Gastroesophageal sphincter (tissue), 4 donors: Measurements from ENCODE around the gene ZNF215. TPM values are rescaled to one million over a fixed set of nuclear protein-coding genes. Genes with fewer than 3 reads are reported as not detected.
"Not testable (repeated sequence)": the region's sequence is repeated elsewhere in the genome, so short reads cannot be mapped to it uniquely, and the experiment has no call there.

Source experiments
- ATAC-seq: fragments of 150-250 bp; one replicate; pipeline ENCODE4 v1.9.1; 2016; ENCODE audit warnings: mild to moderate bottlenecking, moderate library complexity
- H3K27ac ChIP-seq, 4 donors: fragments of 200-600 bp; sonication (generic) in 3 of 4; 1 replicate in 3 of 4; 2 replicates in 1 of 4; pipeline ENCODE4 v1.5.1; 2016 to 2019
- H3K27me3 ChIP-seq: fragments of 200-600 bp; sonication (generic); one replicate; pipeline ENCODE4 v1.5.1; 2019
- H3K36me3 ChIP-seq, 2 donors: fragments of 200-600 bp; sonication (generic); one replicate each; pipeline ENCODE4 v1.5.1; 2019; ENCODE audit warnings: control low read depth in 1 of 2
- H3K4me1 ChIP-seq, 3 donors: fragments of 200-600 bp; sonication (generic); 1 replicate in 2 of 3; 2 replicates in 1 of 3; pipeline ENCODE4 v1.5.1; 2016 to 2019; ENCODE audit warnings: control low read depth in 2 of 3
- H3K4me3 ChIP-seq, 2 donors: fragments of 200-600 bp; sonication (generic); one replicate each; pipeline ENCODE4 v1.5.1; 2019; ENCODE audit warnings: mild to moderate bottlenecking in 1 of 2, moderate library complexity in 1 of 2
- H3K9me3 ChIP-seq, 3 donors: fragments of 200-600 bp; sonication (generic); one replicate each; pipeline ENCODE4 v1.5.1; 2017 to 2019; ENCODE audit warnings: control low read depth in 2 of 3
- CTCF ChIP-seq, 4 experiments: fragments of 200-600 bp in 2 of 4; fragments of 450-650 bp in 2 of 4; sonication (generic) in 1 of 4; IDR thresholded peaks; one replicate each; pipeline ENCODE4 v1.5.1; 2017 to 2019; ENCODE audit warnings: antibody characterized with exemption in 4 of 4, mild to moderate bottlenecking in 2 of 4, moderate library complexity in 2 of 4
- EP300 ChIP-seq: sonication (generic); formaldehyde crosslinking; IDR thresholded peaks from one replicate; pipeline ENCODE4 v1.6.1; 2017; ENCODE audit warnings: antibody characterized with exemption, mild to moderate bottlenecking
- POLR2A ChIP-seq, 2 donors: fragments of 450-650 bp; IDR thresholded peaks; one replicate each; pipeline ENCODE4 v1.6.1; 2017; ENCODE audit warnings: antibody characterized with exemption in 2 of 2, mild to moderate bottlenecking in 2 of 2, moderate library complexity in 1 of 2
- POLR2AphosphoS5 ChIP-seq: sonication (generic); formaldehyde crosslinking; IDR thresholded peaks from one replicate; pipeline ENCODE4 v1.6.1; 2017; ENCODE audit warnings: antibody characterized with exemption
- WGBS, 2 donors: methylation state at CpG; one replicate each; pipeline ENCODE4 v1.1.5; 2018; ENCODE audit warnings: low coverage in 1 of 2; 5-methylcytosine and 5-hydroxymethylcytosine counted together
- total RNA-seq, 4 donors: library from RNA; depleted of rRNA; stranded (reverse); fragments of >200 nt; gene quantifications; one replicate each; pipeline ENCODE4 v1.1.0, GENCODE V29; 2016

ZNF215 gene
- total RNA-seq, 4 donors from 2014 or later, result 0.20 to 0.54 (median 0.36) TPM

DNA sequence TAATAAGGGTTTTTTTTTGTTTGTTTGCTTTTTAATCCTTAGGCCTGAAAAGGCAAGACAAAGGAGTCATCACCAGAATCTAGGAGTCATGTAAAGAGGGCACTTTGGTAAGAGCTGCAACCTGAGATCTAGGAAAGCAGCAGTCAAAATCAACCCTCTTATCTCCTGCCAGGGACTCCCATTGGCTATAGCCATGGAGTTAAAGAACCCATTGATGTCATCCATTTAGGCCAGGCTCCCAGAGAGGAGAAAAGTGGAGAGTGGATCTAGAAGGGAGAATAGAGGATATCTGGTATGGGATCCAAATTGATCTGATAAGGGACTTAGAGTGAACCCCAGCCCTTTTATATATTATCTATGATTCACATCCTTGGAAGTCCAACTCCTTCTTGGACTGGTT, 35.9 kb downstream of the ZNF215 start:
- H3K9me3 ChIP-seq, result no peaks in the 10 kb centered on the region
- TF ChIP-seq POLR2A (IDR thresholded peaks at IDR 0.05) (no peak), CTCF (IDR thresholded peaks at IDR 0.05) (no peak), POLR2AphosphoS5 (no peak), EP300 (no peak)
- H3K4me1 ChIP-seq, result no peaks in the 10 kb centered on the region
- H3K4me3 ChIP-seq, result no peak overlapping the region
- H3K27me3 ChIP-seq, result no peaks in the 10 kb centered on the region
- no peaks in the 10 kb centered on the region for H3K36me3 ChIP-seq
- ATAC-seq, result no peak
- H3K27ac ChIP-seq, result no peak overlapping the region

DNA sequence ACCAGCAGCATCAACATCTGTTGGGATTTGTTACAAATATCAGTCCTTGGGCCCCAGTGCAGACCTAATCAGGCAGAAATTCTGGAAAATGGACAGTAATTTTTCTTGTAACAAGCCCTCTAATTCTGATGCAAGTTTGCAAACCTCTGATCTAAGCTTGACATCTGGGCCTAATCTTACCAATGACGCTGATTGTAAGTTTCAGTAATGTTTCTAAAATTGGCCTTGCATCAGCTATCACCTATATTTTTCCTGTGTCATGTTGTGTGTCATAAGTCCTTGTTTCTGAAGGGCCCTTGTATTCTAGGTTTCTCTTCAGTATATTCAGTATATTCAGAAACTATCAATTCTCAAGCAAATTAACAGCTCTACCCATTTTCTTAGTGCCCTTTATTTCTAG, 36.4 kb downstream of the ZNF215 start:
- Histone ChIP-seq H3K9me3 (no peaks in the 10 kb centered on the region), H3K27me3 (no peaks in the 10 kb centered on the region), H3K4me3 (no peak overlapping the region), H3K36me3 (no peaks in the 10 kb centered on the region), H3K27ac (no peak overlapping the region), H3K4me1 (no peaks in the 10 kb centered on the region)
- ATAC-seq, result no peak
- 79 to 83% methylated on average over 1 of the region's 1 CpG for WGBS, 2 donors
- no peak for TF ChIP-seq POLR2AphosphoS5
- TF ChIP-seq CTCF (IDR thresholded peaks at IDR 0.05), result no peak
- TF ChIP-seq POLR2A (IDR thresholded peaks at IDR 0.05), result no peak
- TF ChIP-seq EP300, result no peak

DNA sequence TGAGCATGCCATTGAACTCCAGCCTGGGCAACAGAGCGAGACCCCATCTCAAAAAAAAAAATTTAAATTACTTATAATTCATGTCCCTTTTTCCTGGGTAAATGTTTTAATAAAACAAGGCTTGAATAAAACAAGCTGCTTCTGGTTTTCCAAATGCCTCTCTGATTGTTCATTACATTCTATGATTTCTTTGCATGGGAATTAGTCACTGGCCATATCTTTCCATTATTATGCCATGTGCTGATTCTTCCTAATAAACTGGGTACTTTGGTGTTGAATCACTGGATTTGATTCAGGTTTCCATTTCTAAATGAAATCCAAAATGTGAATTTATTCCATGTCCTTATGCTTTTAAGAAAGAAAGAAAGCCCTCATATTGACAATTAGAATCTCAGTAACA, 42.6 kb downstream of the ZNF215 start:
- Histone ChIP-seq H3K9me3 (peaks cover 0 to 7% (median 0%) of the 10 kb centered on the region in 3 donors), H3K36me3 (no peaks in the 10 kb centered on the region), H3K27ac (no peak overlapping the region), H3K27me3 (no peaks in the 10 kb centered on the region), H3K4me1 (no peaks in the 10 kb centered on the region), H3K4me3 (no peak overlapping the region)
- 100% methylated on average over 1 of the region's 1 CpG; no CpG with 5 or more reads in 1 of the 2 donors for WGBS, 2 donors
- no peak for TF ChIP-seq POLR2A (IDR thresholded peaks at IDR 0.05)
- no peak for TF ChIP-seq POLR2AphosphoS5
- ATAC-seq, result no peak

DNA sequence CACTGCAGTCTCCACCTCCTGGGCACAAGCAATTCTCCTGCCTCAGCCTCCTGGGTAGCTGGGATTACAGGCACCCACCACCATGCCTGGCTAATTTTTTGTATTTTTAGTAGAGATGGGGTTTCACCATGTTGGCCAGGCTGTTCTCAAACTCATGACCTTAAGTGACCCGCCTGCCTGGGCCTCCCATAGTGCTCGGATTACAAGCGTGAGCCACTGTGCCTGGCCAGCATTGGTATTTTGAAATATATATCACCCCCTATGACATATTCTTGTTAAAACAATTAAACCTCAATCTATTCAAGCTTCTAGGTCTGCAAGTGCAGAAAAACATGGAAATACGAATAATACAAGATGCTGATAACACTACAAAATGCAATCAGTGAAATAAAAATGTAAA, 43.6 kb downstream of the ZNF215 start:
- H3K4me3 ChIP-seq, H3K27ac ChIP-seq, H3K4me1 ChIP-seq, H3K9me3 ChIP-seq, H3K36me3 ChIP-seq, H3K27me3 ChIP-seq, ATAC-seq: not testable (repeated sequence)
- 43 to 71% methylated on average over 1 to 4 of the region's 4 CpGs for WGBS, 2 donors

- H3K4me1 ChIP-seq, result no peaks in the 10 kb centered on the region
Measured at GRCh38 chr11:6979365-6979764, 53.1 kb downstream of the ZNF215 start.

DNA sequence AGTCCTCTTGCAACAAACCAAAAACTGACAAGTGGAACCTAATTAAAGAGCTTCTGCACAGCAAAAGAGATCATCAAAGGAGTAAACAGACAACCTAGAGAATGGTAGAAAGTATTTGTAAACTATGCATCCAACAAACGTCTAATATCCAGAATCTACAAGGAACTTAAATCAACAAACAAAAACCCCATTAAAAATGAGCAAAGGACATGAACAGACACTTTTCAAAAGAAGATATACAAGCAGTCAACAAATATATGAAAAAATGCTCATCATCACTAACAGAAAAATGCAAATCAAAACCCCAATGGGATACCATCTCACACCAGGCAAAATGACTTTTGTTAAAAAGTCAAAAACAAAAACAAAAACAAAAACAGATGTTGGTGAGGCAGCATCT, 60.3 kb downstream of the ZNF215 start:
- TF ChIP-seq CTCF (IDR thresholded peaks at IDR 0.05) (no peak), POLR2A (IDR thresholded peaks at IDR 0.05) (no peak), EP300 (no peak), POLR2AphosphoS5 (no peak)
- Histone ChIP-seq H3K27ac (no peak overlapping the region), H3K4me1 (no peaks in the 10 kb centered on the region), H3K27me3 (no peaks in the 10 kb centered on the region), H3K36me3 (no peaks in the 10 kb centered on the region), H3K9me3 (no peaks in the 10 kb centered on the region), H3K4me3 (no peak overlapping the region)
- no peak for ATAC-seq
- WGBS, 2 donors, result 44 to 50% methylated on average over 1 of the region's 1 CpG

More at GRCh38 chr11:6979365-6979764, 53.1 kb downstream of the ZNF215 start:
- Histone ChIP-seq H3K27ac (no peak overlapping the region), H3K4me3 (no peak overlapping the region), H3K36me3 (no peaks in the 10 kb centered on the region), H3K27me3 (no peaks in the 10 kb centered on the region), H3K9me3 (no peaks in the 10 kb centered on the region)
- TF ChIP-seq CTCF (IDR thresholded peaks at IDR 0.05), result no peak
- no peak for TF ChIP-seq POLR2AphosphoS5
- WGBS, 2 donors, result 72 to 93% methylated on average over 2 of the region's 2 CpGs
- no peak for ATAC-seq
